Osteocyte (in vitro differentiated cells): ENCODE results near the gene BMPR1B. TPM values are rescaled to one million over a fixed set of nuclear protein-coding genes. Genes with fewer than 3 reads are reported as not detected.
A peak's percentile ranks its signal among the peaks of the same experiment; 100 is the strongest.

Experiments
- DNase-seq: peaks from one replicate; pipeline ENCODE4 v3.0.0; 2021; ENCODE audit warnings: mixed read lengths; ENCODE audit not compliant: unreplicated experiment; ENCODE audit errors: extremely low spot score
- H3K27ac Mint-ChIP-seq: one replicate; pipeline ENCODE4 v1.8.0; 2021; ENCODE audit warnings: mild to moderate bottlenecking, mixed read lengths; ENCODE audit not compliant: unreplicated experiment
- H3K27me3 Mint-ChIP-seq: one replicate; pipeline ENCODE4 v1.8.0; 2021; ENCODE audit warnings: mixed read lengths; ENCODE audit not compliant: unreplicated experiment
- H3K36me3 Mint-ChIP-seq: one replicate; pipeline ENCODE4 v1.8.0; 2021; ENCODE audit warnings: mixed read lengths; ENCODE audit not compliant: unreplicated experiment
- H3K4me1 Mint-ChIP-seq: one replicate; pipeline ENCODE4 v1.8.0; 2021; ENCODE audit warnings: mixed read lengths; ENCODE audit not compliant: unreplicated experiment
- H3K4me3 Mint-ChIP-seq: one replicate; pipeline ENCODE4 v1.8.0; 2021; ENCODE audit warnings: mild to moderate bottlenecking, moderate library complexity, mixed read lengths; ENCODE audit not compliant: unreplicated experiment
- H3K9me3 Mint-ChIP-seq: one replicate; pipeline ENCODE4 v1.8.0; 2021; ENCODE audit warnings: mixed read lengths; ENCODE audit not compliant: unreplicated experiment
- CTCF ChIP-seq: fragments of 200-600 bp; sonication (generic); IDR thresholded peaks from 2 replicates; pipeline ENCODE4 v1.5.0; 2021; ENCODE audit warnings: antibody characterized with exemption, mild to moderate bottlenecking, moderate library complexity
- long read RNA-seq: library from polyadenylated mRNA; unstranded; transcript quantifications from one replicate; pipeline ENCODE4 v2.0.0, GENCODE V29; 2021
- total RNA-seq: library from RNA; stranded (reverse); gene quantifications from 2 replicates; pipeline ENCODE4 v1.2.1, GENCODE V29; 2021

BMPR1B gene
- 1.5 and 2.4 TPM in 2 replicates for total RNA-seq
- long read RNA-seq, partial matches to known transcripts: 0 of 1 reads
- long read RNA-seq, other reads (novel, unspliced or antisense): 0 of 1 reads

- H3K4me3 Mint-ChIP-seq: peak within 1 kb of the TSS; percentile 86
- no peaks in the 10 kb centered on the region for H3K36me3 Mint-ChIP-seq
- peak within 1 kb of the TSS; percentile 52 for H3K27ac Mint-ChIP-seq
- H3K27me3 Mint-ChIP-seq: peaks cover 41% of the 10 kb centered on the region
- DNase-seq: no peak
- H3K4me1 Mint-ChIP-seq: peaks cover 19% of the 10 kb centered on the region
- no peaks in the 10 kb centered on the region for H3K9me3 Mint-ChIP-seq
- peak; percentile 32 for TF ChIP-seq CTCF
Measured at GRCh38 chr4:94757192-94758140, at the start of gene BMPR1B. TSS of gene BMPR1B (plus strand) at chr4:94757955. CDS start at chr4:95104425, 346,470 bp downstream.

GRCh38 chr4:94711635-94712034, 46.1 kb upstream of the BMPR1B start:
- no peaks in the 10 kb centered on the region for H3K36me3 Mint-ChIP-seq
- no peak for TF ChIP-seq CTCF
- no peak for DNase-seq

GRCh38 chr4:94714365-94715160, 43.2 kb upstream of the BMPR1B start:
- Mint-ChIP-seq H3K36me3 (no peaks in the 10 kb centered on the region), H3K9me3 (peaks cover 5% of the 10 kb centered on the region), H3K4me1 (no peaks in the 10 kb centered on the region), H3K4me3 (no peak overlapping the region), H3K27me3 (no peaks in the 10 kb centered on the region), H3K27ac (no peak overlapping the region)
- DNase-seq: no peak
- no peak for TF ChIP-seq CTCF

More at GRCh38 chr4:94711635-94712034, 46.1 kb upstream of the BMPR1B start:
- Mint-ChIP-seq H3K4me3 (no peak overlapping the region), H3K27me3 (no peaks in the 10 kb centered on the region), H3K9me3 (peaks cover 2% of the 10 kb centered on the region), H3K27ac (no peak overlapping the region), H3K4me1 (no peaks in the 10 kb centered on the region)

- Mint-ChIP-seq H3K9me3 (peaks cover 8% of the 10 kb centered on the region), H3K36me3 (no peaks in the 10 kb centered on the region), H3K4me1 (no peaks in the 10 kb centered on the region), H3K27ac (no peak overlapping the region), H3K4me3 (no peak overlapping the region), H3K27me3 (no peaks in the 10 kb centered on the region)
- TF ChIP-seq CTCF: no peak
- DNase-seq: no peak
Measured at GRCh38 chr4:94715726-94716125, 42.0 kb upstream of the BMPR1B start.
